Panc1 (cell line): Measurements from ENCODE around the gene HPN.
"Not testable (repeated sequence)": the region's sequence is repeated elsewhere in the genome, so short reads cannot be mapped to it uniquely, and the experiment has no call there.

ENCODE experiments used
- CTCF ChIP-seq: fragments of 450-650 bp; IDR thresholded peaks from 2 replicates; pipeline ENCODE4 v1.5.1; 2017; ENCODE audit warnings: mild to moderate bottlenecking
- TF ChIP-seq, protein P1 (sequence below), 2 experiments: IDR thresholded peaks; 2 replicates each; pipeline ENCODE4 v1.6.1; 2011 to 2012; ENCODE audit warnings: low read depth in 2 of 2, control low read depth in 1 of 2, low read length in 1 of 2, mild to moderate bottlenecking in 1 of 2, moderate library complexity in 1 of 2; ENCODE audit not compliant: insufficient read depth in 1 of 2

GRCh38 chr19:35028600-35028885 lies 13.0 kb upstream of the HPN start:
- not testable (repeated sequence) for TF ChIP-seq CTCF
- TF ChIP-seq, protein P1, sequence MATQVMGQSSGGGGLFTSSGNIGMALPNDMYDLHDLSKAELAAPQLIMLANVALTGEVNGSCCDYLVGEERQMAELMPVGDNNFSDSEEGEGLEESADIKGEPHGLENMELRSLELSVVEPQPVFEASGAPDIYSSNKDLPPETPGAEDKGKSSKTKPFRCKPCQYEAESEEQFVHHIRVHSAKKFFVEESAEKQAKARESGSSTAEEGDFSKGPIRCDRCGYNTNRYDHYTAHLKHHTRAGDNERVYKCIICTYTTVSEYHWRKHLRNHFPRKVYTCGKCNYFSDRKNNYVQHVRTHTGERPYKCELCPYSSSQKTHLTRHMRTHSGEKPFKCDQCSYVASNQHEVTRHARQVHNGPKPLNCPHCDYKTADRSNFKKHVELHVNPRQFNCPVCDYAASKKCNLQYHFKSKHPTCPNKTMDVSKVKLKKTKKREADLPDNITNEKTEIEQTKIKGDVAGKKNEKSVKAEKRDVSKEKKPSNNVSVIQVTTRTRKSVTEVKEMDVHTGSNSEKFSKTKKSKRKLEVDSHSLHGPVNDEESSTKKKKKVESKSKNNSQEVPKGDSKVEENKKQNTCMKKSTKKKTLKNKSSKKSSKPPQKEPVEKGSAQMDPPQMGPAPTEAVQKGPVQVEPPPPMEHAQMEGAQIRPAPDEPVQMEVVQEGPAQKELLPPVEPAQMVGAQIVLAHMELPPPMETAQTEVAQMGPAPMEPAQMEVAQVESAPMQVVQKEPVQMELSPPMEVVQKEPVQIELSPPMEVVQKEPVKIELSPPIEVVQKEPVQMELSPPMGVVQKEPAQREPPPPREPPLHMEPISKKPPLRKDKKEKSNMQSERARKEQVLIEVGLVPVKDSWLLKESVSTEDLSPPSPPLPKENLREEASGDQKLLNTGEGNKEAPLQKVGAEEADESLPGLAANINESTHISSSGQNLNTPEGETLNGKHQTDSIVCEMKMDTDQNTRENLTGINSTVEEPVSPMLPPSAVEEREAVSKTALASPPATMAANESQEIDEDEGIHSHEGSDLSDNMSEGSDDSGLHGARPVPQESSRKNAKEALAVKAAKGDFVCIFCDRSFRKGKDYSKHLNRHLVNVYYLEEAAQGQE (IDR thresholded peaks at IDR 0.05; ENCODE audit: insufficient read depth in 1 of 2, low read depth in 2 of 2, low read length in 1 of 2): not testable (repeated sequence)
